ENCODE measurements around the gene RPL18.

The RPL18 gene

DNA sequence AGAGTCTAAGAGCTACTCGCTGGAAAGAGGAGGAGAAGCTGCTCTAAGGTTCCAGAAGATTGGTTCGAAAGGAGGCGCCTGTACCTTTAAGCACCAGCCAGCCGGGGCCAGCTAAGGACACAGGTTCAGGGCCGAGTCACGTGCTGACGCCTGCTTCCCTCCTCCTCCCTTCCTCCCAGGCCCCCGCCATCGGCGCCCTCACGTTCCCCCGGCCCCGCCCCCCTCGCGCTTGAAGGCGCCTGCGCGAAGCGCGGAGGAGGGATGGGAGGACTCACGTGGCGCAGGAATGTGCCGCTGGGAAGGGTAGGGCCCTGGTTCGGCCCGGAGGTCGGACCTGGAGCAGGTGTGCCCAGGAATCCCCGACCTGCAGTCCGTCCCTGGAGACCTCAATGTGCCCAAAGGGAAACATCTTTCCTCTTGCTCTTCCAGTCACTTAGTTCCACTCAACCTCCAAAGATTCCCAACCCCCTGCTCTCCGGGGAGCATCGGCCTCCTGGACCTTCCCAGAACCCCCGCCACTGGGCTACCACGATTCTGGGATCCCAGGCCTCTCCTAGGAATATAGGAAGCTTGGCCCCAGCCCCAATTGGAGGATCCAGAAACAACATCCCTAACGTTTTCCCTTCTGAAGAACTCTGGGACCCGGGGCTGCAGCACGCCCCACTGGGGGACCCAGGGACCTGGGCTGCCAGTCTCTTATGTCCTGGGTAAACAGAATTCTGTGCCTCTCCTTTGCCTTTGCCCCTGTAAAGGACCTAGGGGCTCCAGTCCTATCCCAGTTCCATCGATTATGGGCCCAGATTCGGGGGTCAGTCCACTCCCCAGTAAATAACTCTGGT, 15.7 kb upstream of the RPL18 start (continued):
- TF ChIP-seq ZNF391 (tag by site-specific recombination; IDR thresholded peaks at IDR 0.05; ENCODE audit: borderline replicate concordance, low read depth) (0 out of 2 replicates have a peak, but pooled peaks have one; percentile 16), ZNF585B (tag by site-specific recombination; IDR thresholded peaks at IDR 0.05) (no peak), ZSCAN30 (tag by site-specific recombination; IDR thresholded peaks at IDR 0.05) (peak; percentile 96), ZNF776 (tag by site-specific recombination; IDR thresholded peaks at IDR 0.05; ENCODE audit: borderline replicate concordance) (no peak), ZBTB1 (tag by site-specific recombination; IDR thresholded peaks at IDR 0.05) (no peak), SP7 (tag by site-specific recombination; IDR thresholded peaks at IDR 0.05) (peak; percentile 69), ZBTB17 (tag by site-specific recombination; IDR thresholded peaks at IDR 0.05) (peak; percentile 56), ZNF354C (tag by site-specific recombination; IDR thresholded peaks at IDR 0.05; ENCODE audit: borderline replicate concordance, low read depth) (no peak), PRDM1 (tag by site-specific recombination; IDR thresholded peaks at IDR 0.05) (no peak), ZNF335 (tag by site-specific recombination; conservative IDR thresholded peaks at IDR 0.05) (peak; percentile 84), ZNF416 (tag by site-specific recombination; IDR thresholded peaks at IDR 0.05) (no peak), ZFHX2 (tag by site-specific recombination; conservative IDR thresholded peaks at IDR 0.05) (peak; percentile 87), MZF1 (tag by site-specific recombination; IDR thresholded peaks at IDR 0.05; ENCODE audit: borderline replicate concordance) (0 out of 2 replicates have a peak, but pooled peaks have one; percentile 46), ZSCAN16 (tag by site-specific recombination; IDR thresholded peaks at IDR 0.05) (peak; percentile 85), SP2 (tag by site-specific recombination; IDR thresholded peaks at IDR 0.05) (peak; percentile 83), ZNF544 (tag by site-specific recombination; IDR thresholded peaks at IDR 0.05) (no peak), ZEB2 (tag by site-specific recombination; IDR thresholded peaks at IDR 0.05) (peak; percentile 68), ZNF2 (tag by site-specific recombination; IDR thresholded peaks at IDR 0.05) (peak; percentile 48; the same call in 1 of the 2 replicates), ZBTB7A (tag by site-specific recombination; IDR thresholded peaks at IDR 0.05; ENCODE audit: low read depth) (no peak), YY2 (tag by site-specific recombination; IDR thresholded peaks at IDR 0.05) (peak; percentile 66), ZNF677 (tag by site-specific recombination; IDR thresholded peaks at IDR 0.05) (no peak), GFI1B (tag by site-specific recombination; IDR thresholded peaks at IDR 0.05) (no peak), ZNF660 (tag by site-specific recombination; IDR thresholded peaks at IDR 0.05) (0 out of 2 replicates have a peak, but pooled peaks have one; percentile 10), ZNF112 (tag by site-specific recombination; IDR thresholded peaks at IDR 0.05) (no peak), ZNF248 (tag by site-specific recombination; IDR thresholded peaks at IDR 0.05) (no peak)
- TF ChIP-seq, protein P1, sequence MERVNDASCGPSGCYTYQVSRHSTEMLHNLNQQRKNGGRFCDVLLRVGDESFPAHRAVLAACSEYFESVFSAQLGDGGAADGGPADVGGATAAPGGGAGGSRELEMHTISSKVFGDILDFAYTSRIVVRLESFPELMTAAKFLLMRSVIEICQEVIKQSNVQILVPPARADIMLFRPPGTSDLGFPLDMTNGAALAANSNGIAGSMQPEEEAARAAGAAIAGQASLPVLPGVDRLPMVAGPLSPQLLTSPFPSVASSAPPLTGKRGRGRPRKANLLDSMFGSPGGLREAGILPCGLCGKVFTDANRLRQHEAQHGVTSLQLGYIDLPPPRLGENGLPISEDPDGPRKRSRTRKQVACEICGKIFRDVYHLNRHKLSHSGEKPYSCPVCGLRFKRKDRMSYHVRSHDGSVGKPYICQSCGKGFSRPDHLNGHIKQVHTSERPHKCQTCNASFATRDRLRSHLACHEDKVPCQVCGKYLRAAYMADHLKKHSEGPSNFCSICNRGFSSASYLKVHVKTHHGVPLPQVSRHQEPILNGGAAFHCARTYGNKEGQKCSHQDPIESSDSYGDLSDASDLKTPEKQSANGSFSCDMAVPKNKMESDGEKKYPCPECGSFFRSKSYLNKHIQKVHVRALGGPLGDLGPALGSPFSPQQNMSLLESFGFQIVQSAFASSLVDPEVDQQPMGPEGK (tag by site-specific recombination; IDR thresholded peaks at IDR 0.05) = peak; percentile 95
- TF ChIP-seq, protein P2, sequence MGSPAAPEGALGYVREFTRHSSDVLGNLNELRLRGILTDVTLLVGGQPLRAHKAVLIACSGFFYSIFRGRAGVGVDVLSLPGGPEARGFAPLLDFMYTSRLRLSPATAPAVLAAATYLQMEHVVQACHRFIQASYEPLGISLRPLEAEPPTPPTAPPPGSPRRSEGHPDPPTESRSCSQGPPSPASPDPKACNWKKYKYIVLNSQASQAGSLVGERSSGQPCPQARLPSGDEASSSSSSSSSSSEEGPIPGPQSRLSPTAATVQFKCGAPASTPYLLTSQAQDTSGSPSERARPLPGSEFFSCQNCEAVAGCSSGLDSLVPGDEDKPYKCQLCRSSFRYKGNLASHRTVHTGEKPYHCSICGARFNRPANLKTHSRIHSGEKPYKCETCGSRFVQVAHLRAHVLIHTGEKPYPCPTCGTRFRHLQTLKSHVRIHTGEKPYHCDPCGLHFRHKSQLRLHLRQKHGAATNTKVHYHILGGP (tag by site-specific recombination; IDR thresholded peaks at IDR 0.05) = no peak
- TF ChIP-seq, protein P3, sequence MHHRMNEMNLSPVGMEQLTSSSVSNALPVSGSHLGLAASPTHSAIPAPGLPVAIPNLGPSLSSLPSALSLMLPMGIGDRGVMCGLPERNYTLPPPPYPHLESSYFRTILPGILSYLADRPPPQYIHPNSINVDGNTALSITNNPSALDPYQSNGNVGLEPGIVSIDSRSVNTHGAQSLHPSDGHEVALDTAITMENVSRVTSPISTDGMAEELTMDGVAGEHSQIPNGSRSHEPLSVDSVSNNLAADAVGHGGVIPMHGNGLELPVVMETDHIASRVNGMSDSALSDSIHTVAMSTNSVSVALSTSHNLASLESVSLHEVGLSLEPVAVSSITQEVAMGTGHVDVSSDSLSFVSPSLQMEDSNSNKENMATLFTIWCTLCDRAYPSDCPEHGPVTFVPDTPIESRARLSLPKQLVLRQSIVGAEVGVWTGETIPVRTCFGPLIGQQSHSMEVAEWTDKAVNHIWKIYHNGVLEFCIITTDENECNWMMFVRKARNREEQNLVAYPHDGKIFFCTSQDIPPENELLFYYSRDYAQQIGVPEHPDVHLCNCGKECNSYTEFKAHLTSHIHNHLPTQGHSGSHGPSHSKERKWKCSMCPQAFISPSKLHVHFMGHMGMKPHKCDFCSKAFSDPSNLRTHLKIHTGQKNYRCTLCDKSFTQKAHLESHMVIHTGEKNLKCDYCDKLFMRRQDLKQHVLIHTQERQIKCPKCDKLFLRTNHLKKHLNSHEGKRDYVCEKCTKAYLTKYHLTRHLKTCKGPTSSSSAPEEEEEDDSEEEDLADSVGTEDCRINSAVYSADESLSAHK (tag by site-specific recombination; IDR thresholded peaks at IDR 0.05) = peak; percentile 57
- TF ChIP-seq, protein P4, sequence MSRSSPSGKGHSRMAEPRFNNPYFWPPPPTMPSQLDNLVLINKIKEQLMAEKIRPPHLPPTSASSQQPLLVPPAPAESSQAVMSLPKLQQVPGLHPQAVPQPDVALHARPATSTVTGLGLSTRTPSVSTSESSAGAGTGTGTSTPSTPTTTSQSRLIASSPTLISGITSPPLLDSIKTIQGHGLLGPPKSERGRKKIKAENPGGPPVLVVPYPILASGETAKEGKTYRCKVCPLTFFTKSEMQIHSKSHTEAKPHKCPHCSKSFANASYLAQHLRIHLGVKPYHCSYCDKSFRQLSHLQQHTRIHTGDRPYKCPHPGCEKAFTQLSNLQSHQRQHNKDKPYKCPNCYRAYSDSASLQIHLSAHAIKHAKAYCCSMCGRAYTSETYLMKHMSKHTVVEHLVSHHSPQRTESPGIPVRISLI (tag by site-specific recombination; IDR thresholded peaks at IDR 0.05) = no peak
- TF ChIP-seq, protein P5, sequence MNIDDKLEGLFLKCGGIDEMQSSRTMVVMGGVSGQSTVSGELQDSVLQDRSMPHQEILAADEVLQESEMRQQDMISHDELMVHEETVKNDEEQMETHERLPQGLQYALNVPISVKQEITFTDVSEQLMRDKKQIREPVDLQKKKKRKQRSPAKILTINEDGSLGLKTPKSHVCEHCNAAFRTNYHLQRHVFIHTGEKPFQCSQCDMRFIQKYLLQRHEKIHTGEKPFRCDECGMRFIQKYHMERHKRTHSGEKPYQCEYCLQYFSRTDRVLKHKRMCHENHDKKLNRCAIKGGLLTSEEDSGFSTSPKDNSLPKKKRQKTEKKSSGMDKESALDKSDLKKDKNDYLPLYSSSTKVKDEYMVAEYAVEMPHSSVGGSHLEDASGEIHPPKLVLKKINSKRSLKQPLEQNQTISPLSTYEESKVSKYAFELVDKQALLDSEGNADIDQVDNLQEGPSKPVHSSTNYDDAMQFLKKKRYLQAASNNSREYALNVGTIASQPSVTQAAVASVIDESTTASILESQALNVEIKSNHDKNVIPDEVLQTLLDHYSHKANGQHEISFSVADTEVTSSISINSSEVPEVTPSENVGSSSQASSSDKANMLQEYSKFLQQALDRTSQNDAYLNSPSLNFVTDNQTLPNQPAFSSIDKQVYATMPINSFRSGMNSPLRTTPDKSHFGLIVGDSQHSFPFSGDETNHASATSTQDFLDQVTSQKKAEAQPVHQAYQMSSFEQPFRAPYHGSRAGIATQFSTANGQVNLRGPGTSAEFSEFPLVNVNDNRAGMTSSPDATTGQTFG (tag by site-specific recombination; IDR thresholded peaks at IDR 0.05; ENCODE audit: borderline replicate concordance) = no peak

Data from HEK293 (cell line).